SK-N-SH treated with all-trans-retinoic acid at 6 μM for 48 hours (cell line): ENCODE measurements around the gene AP1G2.
A peak's percentile ranks its signal among the peaks of the same experiment; 100 is the strongest.
"Not testable (repeated sequence)": the region's sequence is repeated elsewhere in the genome, so short reads cannot be mapped to it uniquely, and the experiment has no call there.

Source experiments
- ATAC-seq: fragments of 200-7000 bp; cut with Tn5 transposase; 3 replicates; pipeline ENCODE4 v1.9.1; 2020; ENCODE audit warnings: mild to moderate bottlenecking, moderate library complexity
- ARNTL ChIP-seq: fragments of 450-650 bp; formaldehyde crosslinking; IDR thresholded peaks from 2 replicates; pipeline ENCODE4 v1.5.0; 2020; ENCODE audit warnings: low read depth, mild to moderate bottlenecking, moderate library complexity, borderline replicate concordance
- BACH2 ChIP-seq: fragments of 250-450 bp; sonication (Bioruptor Pico); IDR thresholded peaks from 2 replicates; pipeline ENCODE4 v1.9.0; 2021; ENCODE audit warnings: mild to moderate bottlenecking, borderline replicate concordance
- CREB5 ChIP-seq: fragments of 250-450 bp; sonication (Bioruptor Pico); IDR thresholded peaks from 2 replicates; pipeline ENCODE4 v1.5.1; 2020; ENCODE audit warnings: low read depth, mild to moderate bottlenecking, moderate library complexity
- CSDC2 ChIP-seq: fragments of 250-450 bp; sonication (Bioruptor Pico); IDR thresholded peaks from 2 replicates; pipeline ENCODE4 v1.5.0; 2020; ENCODE audit warnings: mild to moderate bottlenecking, moderate library complexity
- CSRNP3 ChIP-seq: fragments of 250-450 bp; sonication (Bioruptor Pico); IDR thresholded peaks from 2 replicates; pipeline ENCODE4 v1.5.1; 2021; ENCODE audit warnings: mild to moderate bottlenecking, moderate library complexity
- ESRRG ChIP-seq: fragments of 250-450 bp; sonication (Bioruptor Pico); IDR thresholded peaks from 2 replicates; pipeline ENCODE4 v1.6.1; 2021; ENCODE audit warnings: mild to moderate bottlenecking
- GLIS3 ChIP-seq: fragments of 250-450 bp; sonication (Bioruptor Pico); IDR thresholded peaks from 2 replicates; pipeline ENCODE4 v1.5.0; 2020; ENCODE audit warnings: mild to moderate bottlenecking, moderate library complexity
- ISL1 ChIP-seq: fragments of 250-450 bp; sonication (Bioruptor Pico); IDR thresholded peaks from 2 replicates; pipeline ENCODE4 v2.1.2; 2022; ENCODE audit warnings: mild to moderate bottlenecking, moderate library complexity
- OSR1 ChIP-seq: fragments of 250-450 bp; sonication (Bioruptor Pico); IDR thresholded peaks from 2 replicates; pipeline ENCODE4 v1.8.0; 2022; ENCODE audit warnings: moderate library complexity, mild to moderate bottlenecking, inconsistent platforms
- PATZ1 ChIP-seq: fragments of 250-450 bp; sonication (Bioruptor Pico); IDR thresholded peaks from 2 replicates; pipeline ENCODE4 v1.8.0; 2020; ENCODE audit warnings: mild to moderate bottlenecking, moderate library complexity, borderline replicate concordance
- POU6F1 ChIP-seq: fragments of 250-450 bp; sonication (Bioruptor Pico); IDR thresholded peaks from 2 replicates; pipeline ENCODE4 v1.8.0; 2021; ENCODE audit warnings: low read depth, mild to moderate bottlenecking, moderate library complexity, borderline replicate concordance
- RARB ChIP-seq: fragments of 250-450 bp; sonication (Bioruptor Pico); IDR thresholded peaks from 2 replicates; pipeline ENCODE4 v1.8.0; 2021; ENCODE audit warnings: mild to moderate bottlenecking, moderate library complexity
- TCF4 ChIP-seq: fragments of 250-450 bp; sonication (Bioruptor Pico); IDR thresholded peaks from 2 replicates; pipeline ENCODE4 v1.8.0; 2021; ENCODE audit warnings: mild to moderate bottlenecking, moderate library complexity, borderline replicate concordance
- TOX ChIP-seq: fragments of 250-450 bp; sonication (Bioruptor Pico); IDR thresholded peaks from 2 replicates; pipeline ENCODE4 v1.8.0; 2021; ENCODE audit warnings: mild to moderate bottlenecking, moderate library complexity, borderline replicate concordance
- TSHZ2 ChIP-seq: fragments of 250-450 bp; sonication (Bioruptor Pico); IDR thresholded peaks from 2 replicates; pipeline ENCODE4 v1.5.0; 2020; ENCODE audit warnings: mild to moderate bottlenecking, moderate library complexity
- ZFP30 ChIP-seq: fragments of 450-650 bp; formaldehyde crosslinking; IDR thresholded peaks from 2 replicates; pipeline ENCODE4 v1.5.0; 2022; ENCODE audit warnings: mild to moderate bottlenecking, moderate library complexity
- ZNF565 ChIP-seq: fragments of 450-650 bp; formaldehyde crosslinking; conservative IDR thresholded peaks from 2 replicates; pipeline ENCODE4 v1.5.0; 2020; ENCODE audit warnings: low read depth, mild to moderate bottlenecking, moderate library complexity
- ZNF70 ChIP-seq: fragments of 450-650 bp; formaldehyde crosslinking; IDR thresholded peaks from 2 replicates; pipeline ENCODE4 v1.5.0; 2020; ENCODE audit warnings: mild to moderate bottlenecking, moderate library complexity
- ZNF8 ChIP-seq: fragments of 450-650 bp; formaldehyde crosslinking; IDR thresholded peaks from 2 replicates; pipeline ENCODE4 v1.5.0; 2020; ENCODE audit warnings: mild to moderate bottlenecking, moderate library complexity

AP1G2 gene

GRCh38 chr14:23590198-23590597, 22.6 kb upstream of the AP1G2 start:
- ATAC-seq, result no peak
- TF ChIP-seq POU6F1 (CRISPR knock-in tag) (no peak), OSR1 (CRISPR knock-in tag) (no peak), TCF4 (CRISPR knock-in tag) (no peak), BACH2 (CRISPR knock-in tag) (no peak), CSRNP3 (CRISPR knock-in tag) (no peak), ZFP30 (CRISPR knock-in tag) (no peak), GLIS3 (no peak)

GRCh38 chr14:23589606-23590005, 22.0 kb upstream of the AP1G2 start:
- no peak for TF ChIP-seq ZNF8 (CRISPR knock-in tag)
- TF ChIP-seq CREB5, result no peak
- TF ChIP-seq ESRRG (CRISPR knock-in tag), result no peak
- TF ChIP-seq ZFP30 (CRISPR knock-in tag), result no peak
- TF ChIP-seq GLIS3, result no peak
- no peak for TF ChIP-seq OSR1 (CRISPR knock-in tag)
- TF ChIP-seq ISL1 (CRISPR knock-in tag), result no peak
- TF ChIP-seq ARNTL (CRISPR knock-in tag), result no peak
- no peak for TF ChIP-seq TOX (CRISPR knock-in tag)
- TF ChIP-seq PATZ1 (CRISPR knock-in tag), result no peak
- TF ChIP-seq CSDC2 (CRISPR knock-in tag), result no peak
- no peak for TF ChIP-seq ZNF565 (CRISPR knock-in tag)
- ATAC-seq, result no peak; the same call in 2 of the 3 replicates

- peak; percentile 100 for ATAC-seq
- TF ChIP-seq ZFP30 (CRISPR knock-in tag) (no peak), RARB (CRISPR knock-in tag) (no peak), ZNF70 (CRISPR knock-in tag) (peak; percentile 26; the same call in 1 of the 2 replicates), TSHZ2 (CRISPR knock-in tag) (peak; percentile 70; the same call in 1 of the 2 replicates), ARNTL (CRISPR knock-in tag) (no peak)
These were observed 21.4 kb upstream of the AP1G2 start for GRCh38 chr14:23588884-23589598.

GRCh38 chr14:23584527-23585203, 17.1 kb upstream of the AP1G2 start:
- not testable (repeated sequence) for ATAC-seq

- ATAC-seq, result not testable (repeated sequence)
These were observed 16.4 kb upstream of the AP1G2 start for GRCh38 chr14:23583761-23584526.
